ENCODE results near the gene ARID1B. TPM values are rescaled to one million over a fixed set of nuclear protein-coding genes. Genes with fewer than 3 reads are reported as not detected.
A peak's percentile ranks its signal among the peaks of the same experiment; 100 is the strongest.
"Not testable (repeated sequence)": the region's sequence is repeated elsewhere in the genome, so short reads cannot be mapped to it uniquely, and the experiment has no call there.

ARID1B gene
- total RNA-seq, 1 experiment from 2014 or later: 18.2 TPM

DNA sequence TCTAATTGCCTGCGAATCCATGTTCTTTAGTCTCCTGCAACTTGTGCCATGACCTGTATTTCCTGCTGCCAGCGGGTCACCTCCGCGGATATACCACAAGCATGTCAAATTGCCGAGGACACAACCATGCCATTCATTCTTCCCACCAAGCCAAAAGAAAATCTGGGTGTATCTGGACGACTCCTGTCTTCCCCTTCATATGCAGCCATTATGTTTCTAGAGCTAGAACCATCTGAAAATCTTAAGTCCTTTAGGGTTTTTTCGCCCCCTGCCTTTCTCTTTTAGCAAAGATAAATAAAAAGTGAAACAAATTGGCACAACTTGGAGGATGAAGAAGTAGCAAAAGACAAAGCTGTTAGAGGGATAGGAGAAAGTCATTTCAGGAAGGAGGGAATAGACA lies 242.6 kb downstream of the ARID1B start:
- peak; percentile 63 for DNase-seq (ENCODE audit: low read depth)

DNA sequence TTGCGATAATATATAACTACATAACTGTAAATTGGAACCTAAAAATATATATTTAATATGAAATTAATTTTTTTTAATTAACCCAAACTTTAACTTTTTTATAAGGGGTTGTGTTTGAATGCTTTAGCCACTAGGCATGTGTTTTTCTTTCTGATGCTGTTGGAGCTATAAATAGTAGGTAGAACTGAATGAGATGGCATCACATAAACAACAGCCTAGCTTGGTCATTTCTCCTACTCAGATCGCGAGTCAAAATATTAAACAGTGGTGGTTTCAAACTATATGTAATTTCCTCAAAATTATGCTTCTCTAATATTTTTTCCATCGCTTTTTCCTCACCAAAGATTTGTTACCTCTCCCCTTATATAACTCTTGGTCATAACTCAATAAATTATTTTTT lies 243.2 kb downstream of the ARID1B start:
- DNase-seq (ENCODE audit: low read depth): peak; percentile 67

DNA sequence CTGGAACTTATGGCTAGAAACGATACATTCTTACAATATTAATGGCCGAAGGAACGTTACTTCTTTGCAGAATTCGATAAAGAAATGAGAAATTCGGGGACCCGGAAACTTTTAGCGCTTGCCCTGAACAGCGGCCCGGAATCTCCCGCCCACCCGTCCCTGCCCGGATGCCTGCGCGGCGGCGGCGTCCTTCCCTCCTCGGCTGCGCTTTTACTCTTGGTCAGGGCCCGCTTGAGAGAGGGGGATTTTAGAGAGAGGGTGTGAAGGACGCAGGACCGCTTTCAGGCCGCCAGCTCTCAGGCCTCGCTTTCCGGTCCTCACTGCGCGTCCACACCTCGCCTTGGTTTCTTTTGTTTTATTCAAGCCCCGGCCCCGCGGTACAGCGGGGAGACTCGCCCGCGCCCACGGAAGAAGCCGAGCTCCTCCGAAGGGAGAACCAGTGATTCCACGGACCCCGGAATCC lies 243.7 kb downstream of the ARID1B start:
- DNase-seq (ENCODE audit: low read depth): peak; percentile 72

DNA sequence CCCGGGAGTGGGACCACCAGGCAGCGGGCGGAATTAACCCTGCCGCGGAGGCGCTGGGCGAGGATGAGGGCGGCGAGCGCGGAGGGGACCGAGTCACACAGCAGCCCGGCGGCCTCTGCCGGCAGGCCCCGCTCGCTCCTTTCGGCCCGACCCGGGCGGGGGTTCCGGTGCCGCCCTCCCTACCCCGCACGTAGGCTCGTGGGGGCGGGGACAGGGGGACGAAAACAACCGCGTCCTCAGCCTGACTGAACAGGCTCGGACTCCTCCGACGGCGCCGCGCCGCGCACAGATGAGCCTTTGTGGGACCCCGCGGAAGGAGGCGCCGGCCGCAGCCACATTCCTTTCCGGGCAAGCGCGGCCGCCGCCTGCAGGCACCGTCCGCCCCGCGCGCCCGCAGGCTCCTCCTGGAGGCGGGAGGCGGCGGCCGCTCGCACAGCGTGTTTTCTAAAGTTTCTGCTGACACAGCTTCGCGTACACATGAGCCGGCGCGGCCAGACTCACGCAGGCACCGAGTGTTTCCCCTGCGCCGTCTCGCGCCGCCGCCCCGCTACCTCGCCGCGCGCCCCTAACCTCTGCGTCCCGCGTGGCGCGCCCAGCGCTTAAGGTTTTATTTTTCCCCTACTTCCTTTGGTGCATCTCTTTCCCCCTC lies 244.3 kb downstream of the ARID1B start:
- peak; percentile 94 for DNase-seq (ENCODE audit: low read depth)

DNA sequence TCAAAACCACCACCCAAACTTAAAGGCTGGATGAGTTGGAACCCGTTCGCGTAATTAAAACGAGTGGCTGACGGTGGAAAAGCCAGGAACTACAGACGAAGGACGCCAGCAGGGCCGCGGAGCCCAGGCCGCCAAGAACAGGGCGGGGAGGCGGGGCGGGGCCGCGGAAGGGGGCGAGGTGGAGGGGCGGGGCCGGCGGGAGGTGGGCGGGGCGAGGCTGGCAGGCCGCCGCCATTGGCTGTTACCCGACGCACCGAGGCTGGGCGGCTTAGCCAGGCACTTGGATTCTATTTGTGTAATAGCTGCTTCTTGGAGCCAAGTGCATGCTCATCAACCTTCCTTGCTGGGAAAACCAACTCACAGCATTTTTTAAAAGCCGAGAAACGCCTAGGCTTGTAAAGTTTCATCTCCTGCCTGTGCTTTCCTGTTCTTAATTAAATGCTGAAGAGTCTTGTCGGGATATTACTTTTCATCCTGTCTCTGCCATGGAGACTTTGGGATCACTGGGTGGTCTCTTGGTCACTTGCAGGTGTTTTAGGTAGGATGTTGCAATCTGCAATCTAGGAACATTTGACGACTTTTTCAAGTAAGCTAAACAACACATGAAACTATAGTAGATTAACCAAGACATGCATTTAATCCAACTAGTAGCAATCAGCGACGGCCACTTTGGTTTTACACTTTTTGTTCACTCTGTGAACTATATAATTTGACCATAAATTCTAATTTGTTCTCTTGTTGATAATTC lies 245.0 kb downstream of the ARID1B start:
- peak; percentile 86 for DNase-seq (ENCODE audit: low read depth)

DNA sequence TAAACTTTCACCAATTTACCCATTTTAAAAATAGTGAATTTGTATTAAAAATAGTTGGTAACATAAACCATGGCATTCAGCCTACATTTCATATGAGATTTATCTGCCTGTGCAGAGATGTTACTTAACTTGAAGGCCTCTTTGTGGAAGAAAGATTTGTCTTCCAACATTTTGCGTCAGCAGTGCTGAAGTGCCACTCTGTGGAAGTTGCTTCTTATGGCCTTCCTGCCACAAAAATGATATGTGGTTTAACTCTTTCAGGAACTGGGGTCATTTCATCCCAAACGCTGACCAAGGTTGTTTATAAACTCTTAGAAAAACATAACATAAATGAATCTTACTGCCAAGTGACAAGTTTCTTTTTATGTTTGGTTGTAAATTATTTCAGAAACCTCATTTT lies 246.8 kb downstream of the ARID1B start:
- DNase-seq (ENCODE audit: low read depth): peak; percentile 21

DNA sequence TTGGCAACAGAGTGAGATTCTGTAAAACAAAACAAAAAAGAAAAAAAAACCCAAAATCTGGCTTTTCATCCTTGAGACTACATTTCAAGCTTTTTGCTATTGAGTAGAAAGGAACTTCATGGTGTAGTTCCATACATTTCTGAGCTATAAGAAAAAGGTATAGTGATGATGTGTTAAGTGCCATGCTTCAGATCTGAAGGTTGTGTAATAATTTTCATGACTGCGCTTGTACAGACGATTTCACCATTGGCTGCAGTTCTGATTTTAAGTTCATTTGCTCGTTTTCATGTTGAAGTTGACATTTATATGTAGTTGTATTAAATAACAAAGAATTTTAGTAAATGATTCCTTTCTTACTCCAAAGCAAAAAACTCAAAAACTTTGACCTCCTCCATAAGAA lies 247.6 kb downstream of the ARID1B start:
- no peak for DNase-seq (ENCODE audit: low read depth)

DNA sequence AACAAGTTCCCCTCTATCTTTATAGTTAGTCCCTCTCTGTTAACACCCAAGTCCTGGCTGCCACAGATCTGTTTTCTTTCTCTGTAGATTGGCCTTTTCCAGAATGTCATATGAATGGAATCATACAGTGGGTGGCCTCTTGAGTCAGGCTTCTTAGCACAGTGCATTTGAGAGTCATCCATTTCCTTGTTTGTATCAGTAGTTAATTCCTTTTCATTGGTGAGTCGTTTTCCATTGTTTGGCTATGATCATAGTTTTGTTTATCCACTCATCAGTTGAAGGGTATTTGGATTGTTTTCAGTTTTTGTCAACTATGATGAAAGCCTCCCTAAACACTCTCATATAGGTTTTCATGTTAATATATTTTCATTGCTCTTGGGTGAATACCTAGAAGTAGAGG lies 248.3 kb downstream of the ARID1B start:
- DNase-seq (ENCODE audit: low read depth): peak; percentile 13

DNA sequence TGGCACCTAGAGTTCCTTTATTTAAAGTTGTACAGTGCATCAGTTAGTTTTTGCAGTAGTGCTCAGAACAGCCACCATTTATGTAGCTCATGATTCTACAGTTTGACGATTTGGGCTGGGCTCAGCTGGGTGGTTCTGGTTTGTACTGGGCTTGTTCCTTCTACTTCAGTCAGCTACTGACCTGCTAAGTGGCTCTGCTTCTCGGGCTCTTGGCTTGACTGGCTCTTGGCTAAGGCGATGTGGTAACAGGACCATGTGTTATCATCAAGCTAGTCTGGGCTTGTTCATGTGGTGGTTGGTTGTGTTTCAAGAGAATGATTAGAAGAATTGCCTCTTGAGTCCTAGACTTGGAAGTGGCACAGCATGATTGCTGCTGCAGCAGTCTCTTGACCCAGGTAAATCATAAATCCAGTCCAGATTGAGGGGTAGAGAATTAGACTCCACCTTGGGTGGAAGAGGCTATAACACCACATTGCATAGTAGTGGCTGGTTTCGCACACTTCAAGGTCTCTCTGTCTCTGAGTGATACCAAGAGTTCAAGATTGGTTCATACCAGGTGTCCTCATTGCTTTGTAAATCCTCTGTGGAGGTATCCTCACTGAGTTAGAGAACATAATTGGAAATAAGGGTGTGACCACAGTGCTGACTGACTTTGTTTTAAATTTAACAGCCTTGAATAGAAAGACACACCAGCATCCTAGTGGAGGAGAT lies 253.0 kb downstream of the ARID1B start:
- DNase-seq (ENCODE audit: low read depth): no peak

DNA sequence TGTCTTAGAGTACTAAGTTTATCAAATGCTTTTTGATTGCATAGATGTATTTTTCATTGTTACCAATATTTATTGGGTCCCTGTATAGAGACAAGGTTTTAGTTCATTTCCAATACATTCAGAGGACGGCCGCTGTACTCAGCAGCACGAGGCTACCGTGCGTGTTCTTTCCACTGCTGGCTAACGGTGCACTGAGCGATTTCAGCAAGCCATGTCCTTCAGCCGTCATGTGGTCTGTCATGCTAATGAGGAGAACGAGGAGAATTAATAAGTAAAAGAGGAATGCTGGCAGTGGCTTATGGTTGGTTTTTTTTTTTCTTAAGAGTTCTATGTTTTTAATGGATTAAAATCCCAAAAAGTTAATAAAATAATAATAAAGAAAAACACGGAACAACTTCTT lies 253.6 kb downstream of the ARID1B start:
- DNase-seq (ENCODE audit: low read depth): no peak

DNA sequence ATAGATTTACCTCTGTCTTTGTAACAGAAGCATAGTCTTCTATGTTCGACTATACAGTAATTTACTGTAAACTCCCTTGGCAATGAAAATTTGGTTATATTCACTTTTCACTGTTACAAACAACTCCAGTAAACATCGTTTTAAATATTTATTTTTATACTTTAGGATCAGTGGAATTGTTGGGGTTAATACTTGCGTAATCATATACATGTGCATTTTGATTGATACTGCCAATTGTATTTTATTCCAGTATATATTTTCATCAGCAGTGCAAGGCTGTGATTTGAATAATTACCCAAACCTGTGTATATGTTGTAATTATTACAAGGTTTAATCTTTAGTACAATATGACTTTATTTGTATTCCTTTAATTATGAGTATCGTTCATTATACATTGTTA lies 255.7 kb downstream of the ARID1B start:
- DNase-seq (ENCODE audit: low read depth): no peak

DNA sequence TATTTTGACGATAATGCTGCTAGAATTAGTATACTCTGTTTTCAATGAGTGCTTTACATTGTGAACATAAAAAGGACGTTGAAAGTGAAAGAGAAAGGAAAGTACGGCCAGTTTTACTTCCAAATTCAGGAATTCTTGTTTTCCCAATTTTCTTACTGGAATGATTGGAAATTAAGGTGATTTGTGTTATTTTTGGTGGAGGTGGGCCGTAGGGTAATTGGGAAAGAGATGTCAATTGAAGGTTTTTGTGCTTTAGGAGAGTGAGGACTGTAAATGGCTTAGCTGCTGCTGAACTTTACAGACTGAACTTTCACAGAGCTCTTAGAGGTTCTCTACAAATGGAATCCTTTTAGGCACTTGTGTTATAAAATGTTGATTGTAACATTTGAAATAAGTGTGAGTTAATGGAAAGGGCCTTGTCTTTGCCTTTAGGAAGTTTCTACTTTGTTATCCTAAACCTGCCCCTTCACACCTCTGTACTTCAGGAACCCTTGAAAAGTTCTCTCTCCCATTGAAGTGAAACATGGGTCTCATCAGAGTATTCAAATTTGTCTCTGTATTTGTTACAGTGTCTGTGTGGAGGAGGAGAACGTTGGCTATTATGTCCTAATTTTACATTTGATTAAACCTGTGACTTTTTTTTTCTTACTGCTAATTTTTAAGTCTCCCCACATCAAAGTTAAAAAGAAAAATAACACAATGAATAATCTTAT lies 256.4 kb downstream of the ARID1B start:
- DNase-seq (ENCODE audit: low read depth): peak; percentile 32

DNA sequence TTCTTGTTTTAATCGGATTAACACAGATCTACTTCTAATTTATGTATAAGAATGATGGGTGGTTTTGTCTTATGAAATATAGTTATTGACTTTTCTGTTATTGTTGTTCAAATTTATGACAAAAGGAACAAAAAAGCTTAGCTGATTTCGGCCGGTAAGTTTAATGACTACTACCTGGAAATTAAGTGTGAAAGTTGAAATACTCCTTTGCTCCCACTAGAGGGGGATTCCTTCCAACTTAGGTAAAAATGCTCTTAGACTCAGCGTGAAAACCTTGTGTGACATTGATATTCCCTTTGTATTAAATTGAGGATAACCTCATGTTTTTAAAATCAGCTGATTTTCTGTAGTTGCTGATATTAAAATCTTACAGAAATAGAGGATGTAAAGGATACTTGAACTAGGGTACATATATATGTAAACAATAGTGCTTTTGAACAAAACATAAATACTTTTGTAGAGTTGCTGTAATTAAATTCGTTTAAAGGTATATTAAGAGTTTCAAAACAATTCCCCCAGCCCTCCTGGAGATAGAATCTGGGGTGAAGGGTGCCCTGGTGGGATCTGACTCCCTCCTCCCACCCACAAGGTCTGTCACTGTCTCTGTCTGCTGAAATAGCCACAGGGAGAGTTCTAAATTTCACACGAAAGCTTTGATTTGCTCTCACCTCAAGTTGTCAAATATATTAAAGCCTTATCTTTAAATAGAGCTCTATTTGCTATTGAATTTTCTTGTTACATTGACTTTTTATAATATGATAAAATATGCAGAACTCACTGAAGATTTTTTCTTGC lies 257.5 kb downstream of the ARID1B start:
- DNase-seq (ENCODE audit: low read depth): peak; percentile 70

DNA sequence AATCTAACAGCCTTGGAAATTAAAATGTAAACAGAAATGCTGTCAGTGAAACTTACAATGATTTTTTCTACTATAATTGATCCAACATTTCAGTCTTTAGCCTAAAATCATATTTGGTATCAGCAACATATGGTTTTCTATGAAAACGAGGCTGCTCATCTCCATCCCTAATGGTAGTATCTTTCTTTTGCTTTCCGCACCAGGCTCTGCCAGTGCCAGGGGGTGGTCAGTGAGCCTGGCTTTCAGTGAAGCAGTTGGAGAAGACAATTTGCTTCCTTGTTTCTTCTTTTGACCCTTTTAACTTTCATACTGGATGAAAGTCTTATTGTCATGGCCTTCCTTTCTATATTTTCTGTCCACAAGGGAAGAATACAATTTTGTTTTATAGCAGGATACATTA lies 258.4 kb downstream of the ARID1B start:
- no peak for DNase-seq (ENCODE audit: low read depth)

DNA sequence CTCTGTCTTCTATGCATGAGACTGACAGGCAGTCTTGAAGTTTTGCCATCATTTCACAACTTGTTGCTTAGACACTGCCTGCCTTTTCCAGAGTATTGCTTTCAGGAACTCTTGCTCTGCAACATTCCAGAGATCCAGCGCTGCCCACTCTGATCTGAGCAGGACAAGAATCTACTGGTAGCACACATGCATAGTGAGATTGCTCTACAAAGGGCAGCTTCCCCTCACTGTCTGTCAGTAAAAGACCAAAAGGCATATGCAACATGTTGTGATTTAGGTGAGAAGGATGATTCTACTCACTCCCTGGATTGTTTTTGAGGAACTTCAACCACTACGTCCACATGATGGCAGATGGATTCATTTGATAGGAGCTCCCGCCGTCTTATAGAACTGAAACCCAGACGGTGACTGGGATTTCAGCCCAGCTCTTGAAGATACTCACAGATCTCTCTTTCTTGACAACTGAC lies 259.1 kb downstream of the ARID1B start:
- DNase-seq (ENCODE audit: low read depth): no peak

DNA sequence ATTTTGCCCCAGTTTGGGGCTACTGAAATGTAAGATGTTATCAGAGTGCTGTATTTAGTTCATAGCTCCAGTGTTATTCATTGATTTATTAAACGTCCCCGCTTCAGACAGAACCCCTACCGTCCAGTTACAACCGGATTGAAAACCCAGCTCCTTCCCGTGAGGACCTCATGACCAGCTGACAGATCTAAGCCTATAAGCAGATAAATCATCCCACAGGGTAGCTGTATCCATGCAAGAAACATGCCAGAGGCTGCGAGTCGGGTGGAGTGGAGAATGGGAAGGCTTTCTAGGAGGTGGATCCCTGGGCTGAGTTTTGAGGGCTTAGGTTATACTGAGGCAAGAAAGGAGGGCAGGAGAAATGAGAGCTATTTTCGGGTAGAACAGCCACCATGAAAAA lies 260.0 kb downstream of the ARID1B start:
- DNase-seq (ENCODE audit: low read depth): no peak

DNA sequence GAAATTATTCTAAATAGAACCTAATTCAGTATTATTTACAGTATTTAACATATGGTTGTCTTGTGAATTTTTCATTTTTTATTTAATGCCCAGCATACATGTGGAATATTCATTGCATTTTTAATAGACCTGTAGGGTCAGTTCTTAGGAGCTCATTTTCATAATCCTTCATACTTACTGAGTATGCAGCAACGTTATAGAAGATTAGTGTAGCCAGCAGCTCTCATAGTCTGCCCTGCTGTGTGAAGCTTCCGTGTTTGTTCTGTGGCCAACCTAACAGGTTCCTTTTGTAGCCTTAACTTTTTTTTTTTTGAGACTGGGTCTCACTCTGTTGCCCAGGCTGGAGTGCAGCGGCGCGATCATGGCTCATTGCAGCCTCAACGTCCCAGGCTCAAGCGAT lies 261.4 kb downstream of the ARID1B start:
- DNase-seq (ENCODE audit: low read depth): no peak

DNA sequence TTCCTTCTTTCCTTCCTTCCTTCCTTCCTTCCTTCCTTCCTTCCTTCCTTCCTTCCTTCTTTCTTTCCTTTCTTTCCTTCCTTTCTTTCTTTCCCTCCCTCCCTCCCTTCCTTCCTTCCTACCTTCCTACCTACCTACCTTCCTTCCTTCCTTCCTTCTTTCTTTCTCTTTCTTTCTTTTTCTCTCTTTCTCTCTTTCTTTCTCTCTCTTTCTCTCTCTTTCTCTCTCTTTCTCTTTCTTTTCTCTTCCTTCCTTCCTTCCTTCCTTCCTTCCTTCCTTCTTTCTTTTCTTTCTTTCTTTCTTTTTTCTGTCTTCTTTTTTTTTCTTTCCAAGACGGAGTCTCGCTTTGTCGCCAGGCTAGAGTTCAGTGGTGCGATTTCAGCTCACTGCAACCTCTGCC lies 262.5 kb downstream of the ARID1B start:
- DNase-seq (ENCODE audit: low read depth): not testable (repeated sequence)

DNA sequence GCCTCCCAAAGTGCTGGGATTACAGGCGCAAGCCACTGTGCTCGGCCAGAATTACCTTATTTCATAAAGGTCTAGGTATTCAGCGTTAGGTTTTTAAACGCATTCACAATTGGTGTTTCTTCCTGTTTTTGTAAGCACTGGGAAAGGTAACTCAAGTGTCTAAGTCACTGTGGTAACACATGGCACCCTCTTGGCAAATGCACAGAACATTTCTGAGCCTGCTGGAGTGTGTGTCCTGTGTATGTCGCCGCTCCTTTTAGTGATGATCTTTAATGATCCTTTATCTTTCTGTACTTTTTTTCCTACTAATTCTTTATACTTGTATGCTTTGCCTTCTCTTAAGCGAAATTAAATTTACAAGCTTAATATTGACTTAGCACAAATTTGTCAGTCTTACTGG lies 263.0 kb downstream of the ARID1B start:
- no peak for DNase-seq (ENCODE audit: low read depth)

DNA sequence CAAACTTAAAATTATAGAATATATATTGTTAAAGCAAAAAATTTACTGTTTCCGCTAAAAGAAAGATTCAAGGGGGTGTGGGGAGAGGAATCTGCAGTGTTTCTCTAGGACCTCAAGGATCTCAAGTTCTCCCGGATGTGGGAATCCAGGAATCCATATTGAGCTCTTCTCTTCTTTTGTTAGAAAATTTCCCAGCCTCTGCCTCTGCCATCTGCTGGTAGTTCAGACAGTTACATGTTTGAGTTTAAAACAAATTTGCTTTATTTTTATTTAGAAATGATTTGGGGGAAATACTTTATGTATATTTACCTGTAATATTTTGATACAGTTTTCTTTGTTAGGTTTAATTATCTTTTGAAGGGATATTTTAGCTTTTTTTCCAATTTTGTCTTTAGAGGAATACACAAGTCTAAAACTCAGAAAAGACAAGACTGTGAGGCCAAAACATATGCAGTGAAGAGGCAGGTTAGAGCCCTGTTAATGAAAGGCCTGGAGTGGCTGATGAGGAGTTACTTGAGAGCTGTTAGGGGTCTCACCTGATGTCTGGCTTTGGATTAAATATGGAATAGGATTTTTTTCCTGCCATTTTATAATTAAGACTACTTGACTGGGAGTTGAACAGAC lies 268.8 kb downstream of the ARID1B start:
- DNase-seq (ENCODE audit: low read depth): peak; percentile 79

DNA sequence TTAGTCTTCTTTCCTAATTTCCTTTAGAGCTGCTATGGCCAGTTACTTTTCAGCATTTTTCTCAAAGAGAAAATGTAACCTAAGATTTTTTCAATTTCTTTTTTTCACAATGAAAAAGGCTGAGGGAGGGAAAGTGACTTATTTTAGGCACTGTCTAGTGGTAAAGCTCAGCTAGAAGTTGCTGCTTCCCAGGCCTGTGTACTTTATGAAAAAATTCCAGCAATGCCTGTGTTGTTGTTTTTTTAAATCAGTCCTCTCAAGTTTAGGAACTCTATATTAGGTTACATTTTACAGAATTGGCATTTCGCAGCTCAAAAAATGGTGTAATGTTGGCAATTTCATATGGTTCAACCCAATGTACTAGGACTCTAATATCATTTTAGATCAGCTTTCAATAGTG lies 269.6 kb downstream of the ARID1B start:
- no peak for DNase-seq (ENCODE audit: low read depth)
